ENCODE measurements around the gene PCP2.

GRCh38 chr19:7677669-7678311 is 44.3 kb upstream of the PCP2 start:
- TF ChIP-seq POLR2A (IDR thresholded peaks at IDR 0.05; ENCODE audit: extremely low read depth, insufficient read length) (no peak), CTCF (IDR thresholded peaks at IDR 0.05; ENCODE audit: low read depth, low read length) (no peak)

Data from NB4 (cell line).